Ovary (tissue), 3 donors: Measurements from ENCODE around the gene NCKIPSD.

Experiments used
- POLR2A ChIP-seq: fragments of 450-650 bp; IDR thresholded peaks from one replicate; pipeline ENCODE4 v1.6.1; 2017; ENCODE audit warnings: antibody characterized with exemption, mild to moderate bottlenecking, moderate library complexity
- TF ChIP-seq, protein P1 (sequence below), 3 donors: fragments of 450-650 bp in 2 of 3; fragments of 200-600 bp in 1 of 3; IDR thresholded peaks; one replicate each; pipeline versions ENCODE4 v1.5.1 to v1.8.0; 2016 to 2022; ENCODE audit warnings: antibody characterized with exemption in 3 of 3, mild to moderate bottlenecking in 1 of 3
- donor health status: DM: no; HTN: no; CAD: no.

DNA sequence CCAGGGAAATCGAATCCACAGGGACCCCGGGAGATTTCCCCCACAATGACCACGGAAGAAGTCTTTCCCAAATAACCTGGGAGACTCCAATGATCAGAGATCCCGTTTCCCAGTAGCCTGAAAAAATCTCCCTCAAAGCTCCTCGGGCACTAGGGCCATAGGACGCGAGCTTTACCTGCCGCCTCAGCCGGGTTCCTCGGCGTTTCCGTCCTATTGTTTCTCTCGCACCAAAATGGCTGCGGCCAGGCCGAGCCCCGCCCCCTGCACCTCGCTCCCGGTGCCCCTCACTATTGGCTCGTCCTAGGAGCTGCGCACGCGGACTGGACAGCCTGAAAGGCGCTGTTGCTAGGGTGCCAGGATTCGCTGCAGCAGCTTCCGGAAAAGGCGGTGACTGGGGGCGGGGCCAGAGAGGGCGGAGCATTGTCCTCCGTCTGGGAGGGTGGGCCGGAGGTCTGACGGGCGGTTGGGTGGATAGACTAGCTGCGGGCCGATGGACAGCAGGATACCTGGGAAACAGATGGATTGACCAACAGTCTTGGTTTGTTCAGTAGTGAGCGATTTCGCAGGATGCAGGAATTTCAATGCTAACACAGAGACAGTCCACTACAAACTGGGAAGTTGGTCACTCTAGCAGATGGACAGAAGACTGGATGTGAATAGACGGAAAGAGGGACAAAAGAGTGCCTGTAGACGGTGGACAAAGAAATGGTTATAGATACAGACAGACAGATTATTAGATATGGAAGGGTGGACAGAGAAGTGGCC is 31.4 kb upstream of the NCKIPSD start, which contains the start of gene IP6K2:
- TF ChIP-seq, protein P1, sequence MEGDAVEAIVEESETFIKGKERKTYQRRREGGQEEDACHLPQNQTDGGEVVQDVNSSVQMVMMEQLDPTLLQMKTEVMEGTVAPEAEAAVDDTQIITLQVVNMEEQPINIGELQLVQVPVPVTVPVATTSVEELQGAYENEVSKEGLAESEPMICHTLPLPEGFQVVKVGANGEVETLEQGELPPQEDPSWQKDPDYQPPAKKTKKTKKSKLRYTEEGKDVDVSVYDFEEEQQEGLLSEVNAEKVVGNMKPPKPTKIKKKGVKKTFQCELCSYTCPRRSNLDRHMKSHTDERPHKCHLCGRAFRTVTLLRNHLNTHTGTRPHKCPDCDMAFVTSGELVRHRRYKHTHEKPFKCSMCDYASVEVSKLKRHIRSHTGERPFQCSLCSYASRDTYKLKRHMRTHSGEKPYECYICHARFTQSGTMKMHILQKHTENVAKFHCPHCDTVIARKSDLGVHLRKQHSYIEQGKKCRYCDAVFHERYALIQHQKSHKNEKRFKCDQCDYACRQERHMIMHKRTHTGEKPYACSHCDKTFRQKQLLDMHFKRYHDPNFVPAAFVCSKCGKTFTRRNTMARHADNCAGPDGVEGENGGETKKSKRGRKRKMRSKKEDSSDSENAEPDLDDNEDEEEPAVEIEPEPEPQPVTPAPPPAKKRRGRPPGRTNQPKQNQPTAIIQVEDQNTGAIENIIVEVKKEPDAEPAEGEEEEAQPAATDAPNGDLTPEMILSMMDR (IDR thresholded peaks at IDR 0.05), result no peak
- TF ChIP-seq POLR2A, result peak; percentile 70
